SK-N-SH treated with all-trans-retinoic acid at 6 μM for 48 hours (cell line): ENCODE results near the gene SLC7A10.
"Not testable (repeated sequence)": the region's sequence is repeated elsewhere in the genome, so short reads cannot be mapped to it uniquely, and the experiment has no call there.

Source experiments
- ATAC-seq: fragments of 200-7000 bp; cut with Tn5 transposase; 3 replicates; pipeline ENCODE4 v1.9.1; 2020; ENCODE audit warnings: mild to moderate bottlenecking, moderate library complexity
- ARNTL ChIP-seq: fragments of 450-650 bp; formaldehyde crosslinking; IDR thresholded peaks from 2 replicates; pipeline ENCODE4 v1.5.0; 2020; ENCODE audit warnings: low read depth, mild to moderate bottlenecking, moderate library complexity, borderline replicate concordance
- BACH2 ChIP-seq: fragments of 250-450 bp; sonication (Bioruptor Pico); IDR thresholded peaks from 2 replicates; pipeline ENCODE4 v1.9.0; 2021; ENCODE audit warnings: mild to moderate bottlenecking, borderline replicate concordance
- CREB5 ChIP-seq: fragments of 250-450 bp; sonication (Bioruptor Pico); IDR thresholded peaks from 2 replicates; pipeline ENCODE4 v1.5.1; 2020; ENCODE audit warnings: low read depth, mild to moderate bottlenecking, moderate library complexity
- CSDC2 ChIP-seq: fragments of 250-450 bp; sonication (Bioruptor Pico); IDR thresholded peaks from 2 replicates; pipeline ENCODE4 v1.5.0; 2020; ENCODE audit warnings: mild to moderate bottlenecking, moderate library complexity
- ESRRG ChIP-seq: fragments of 250-450 bp; sonication (Bioruptor Pico); IDR thresholded peaks from 2 replicates; pipeline ENCODE4 v1.6.1; 2021; ENCODE audit warnings: mild to moderate bottlenecking
- GLIS3 ChIP-seq: fragments of 250-450 bp; sonication (Bioruptor Pico); IDR thresholded peaks from 2 replicates; pipeline ENCODE4 v1.5.0; 2020; ENCODE audit warnings: mild to moderate bottlenecking, moderate library complexity
- OSR1 ChIP-seq: fragments of 250-450 bp; sonication (Bioruptor Pico); IDR thresholded peaks from 2 replicates; pipeline ENCODE4 v1.8.0; 2022; ENCODE audit warnings: moderate library complexity, mild to moderate bottlenecking, inconsistent platforms
- PATZ1 ChIP-seq: fragments of 250-450 bp; sonication (Bioruptor Pico); IDR thresholded peaks from 2 replicates; pipeline ENCODE4 v1.8.0; 2020; ENCODE audit warnings: mild to moderate bottlenecking, moderate library complexity, borderline replicate concordance
- POU6F1 ChIP-seq: fragments of 250-450 bp; sonication (Bioruptor Pico); IDR thresholded peaks from 2 replicates; pipeline ENCODE4 v1.8.0; 2021; ENCODE audit warnings: low read depth, mild to moderate bottlenecking, moderate library complexity, borderline replicate concordance
- PPARA ChIP-seq: fragments of 250-450 bp; sonication (Bioruptor Pico); IDR thresholded peaks from 2 replicates; pipeline ENCODE4 v1.5.0; 2020; ENCODE audit warnings: mild to moderate bottlenecking, borderline replicate concordance
- RARB ChIP-seq: fragments of 250-450 bp; sonication (Bioruptor Pico); IDR thresholded peaks from 2 replicates; pipeline ENCODE4 v1.8.0; 2021; ENCODE audit warnings: mild to moderate bottlenecking, moderate library complexity
- SNAI2 ChIP-seq: fragments of 250-450 bp; sonication (Bioruptor Pico); IDR thresholded peaks from 2 replicates; pipeline ENCODE4 v1.5.0; 2020; ENCODE audit warnings: mild to moderate bottlenecking, moderate library complexity
- TCF4 ChIP-seq: fragments of 250-450 bp; sonication (Bioruptor Pico); IDR thresholded peaks from 2 replicates; pipeline ENCODE4 v1.8.0; 2021; ENCODE audit warnings: mild to moderate bottlenecking, moderate library complexity, borderline replicate concordance
- TSHZ2 ChIP-seq: fragments of 250-450 bp; sonication (Bioruptor Pico); IDR thresholded peaks from 2 replicates; pipeline ENCODE4 v1.5.0; 2020; ENCODE audit warnings: mild to moderate bottlenecking, moderate library complexity
- ZC3H10 ChIP-seq: fragments of 250-450 bp; sonication (Bioruptor Pico); IDR thresholded peaks from 2 replicates; pipeline ENCODE4 v1.5.1; 2021; ENCODE audit warnings: mild to moderate bottlenecking, moderate library complexity
- ZFP3 ChIP-seq: fragments of 250-450 bp; sonication (Bioruptor Pico); IDR thresholded peaks from 2 replicates; pipeline ENCODE4 v1.5.0; 2020; ENCODE audit warnings: mild to moderate bottlenecking, moderate library complexity
- ZFP30 ChIP-seq: fragments of 450-650 bp; formaldehyde crosslinking; IDR thresholded peaks from 2 replicates; pipeline ENCODE4 v1.5.0; 2022; ENCODE audit warnings: mild to moderate bottlenecking, moderate library complexity
- ZNF565 ChIP-seq: fragments of 450-650 bp; formaldehyde crosslinking; conservative IDR thresholded peaks from 2 replicates; pipeline ENCODE4 v1.5.0; 2020; ENCODE audit warnings: low read depth, mild to moderate bottlenecking, moderate library complexity
- ZNF70 ChIP-seq: fragments of 450-650 bp; formaldehyde crosslinking; IDR thresholded peaks from 2 replicates; pipeline ENCODE4 v1.5.0; 2020; ENCODE audit warnings: mild to moderate bottlenecking, moderate library complexity
- ZNF8 ChIP-seq: fragments of 450-650 bp; formaldehyde crosslinking; IDR thresholded peaks from 2 replicates; pipeline ENCODE4 v1.5.0; 2020; ENCODE audit warnings: mild to moderate bottlenecking, moderate library complexity

The SLC7A10 gene

GRCh38 chr19:33211794-33212435, 13.7 kb downstream of the SLC7A10 start:
- TF ChIP-seq TCF4 (CRISPR knock-in tag) (no peak), ARNTL (CRISPR knock-in tag) (no peak), RARB (no peak), BACH2 (CRISPR knock-in tag) (no peak), POU6F1 (CRISPR knock-in tag) (no peak), ZNF8 (no peak), OSR1 (CRISPR knock-in tag) (no peak), ZFP3 (CRISPR knock-in tag) (no peak), ESRRG (CRISPR knock-in tag) (no peak), GLIS3 (no peak), CSDC2 (no peak), ZC3H10 (CRISPR knock-in tag) (no peak), SNAI2 (no peak), PATZ1 (no peak)
- no peak for ATAC-seq

GRCh38 chr19:33210266-33210940, 15.2 kb downstream of the SLC7A10 start:
- no peak for ATAC-seq
- TF ChIP-seq ZFP30 (CRISPR knock-in tag) (no peak), RARB (no peak), PPARA (no peak), ZNF70 (CRISPR knock-in tag) (no peak), CSDC2 (no peak), ZNF565 (CRISPR knock-in tag) (no peak), ESRRG (CRISPR knock-in tag) (no peak), CREB5 (CRISPR knock-in tag) (no peak), BACH2 (CRISPR knock-in tag) (no peak)
- TF ChIP-seq, all 23 proteins: peak for 0

- ATAC-seq: not testable (repeated sequence)
Observed at GRCh38 chr19:33209850-33210230, 15.8 kb downstream of the SLC7A10 start.

- TF ChIP-seq GLIS3 (no peak), ZFP3 (CRISPR knock-in tag) (no peak), ZC3H10 (CRISPR knock-in tag) (no peak), OSR1 (CRISPR knock-in tag) (no peak), ARNTL (CRISPR knock-in tag) (no peak), ZNF565 (CRISPR knock-in tag) (no peak), ZFP30 (CRISPR knock-in tag) (no peak), ZNF70 (CRISPR knock-in tag) (no peak), BACH2 (CRISPR knock-in tag) (no peak), TCF4 (CRISPR knock-in tag) (no peak), TSHZ2 (no peak), SNAI2 (no peak), RARB (no peak), CREB5 (CRISPR knock-in tag) (no peak)
- ATAC-seq: no peak
Observed at GRCh38 chr19:33208904-33209849, 16.5 kb downstream of the SLC7A10 start.
